Measurements from ENCODE around the gene GSTM2. TPM values are rescaled to one million over a fixed set of nuclear protein-coding genes. Genes with fewer than 3 reads are reported as not detected.
A peak's percentile ranks its signal among the peaks of the same experiment; 100 is the strongest.

GSTM2 gene
- total and polyA plus RNA-seq, 7 donors = 35.5 to 175 (median 61.8) TPM

DNA sequence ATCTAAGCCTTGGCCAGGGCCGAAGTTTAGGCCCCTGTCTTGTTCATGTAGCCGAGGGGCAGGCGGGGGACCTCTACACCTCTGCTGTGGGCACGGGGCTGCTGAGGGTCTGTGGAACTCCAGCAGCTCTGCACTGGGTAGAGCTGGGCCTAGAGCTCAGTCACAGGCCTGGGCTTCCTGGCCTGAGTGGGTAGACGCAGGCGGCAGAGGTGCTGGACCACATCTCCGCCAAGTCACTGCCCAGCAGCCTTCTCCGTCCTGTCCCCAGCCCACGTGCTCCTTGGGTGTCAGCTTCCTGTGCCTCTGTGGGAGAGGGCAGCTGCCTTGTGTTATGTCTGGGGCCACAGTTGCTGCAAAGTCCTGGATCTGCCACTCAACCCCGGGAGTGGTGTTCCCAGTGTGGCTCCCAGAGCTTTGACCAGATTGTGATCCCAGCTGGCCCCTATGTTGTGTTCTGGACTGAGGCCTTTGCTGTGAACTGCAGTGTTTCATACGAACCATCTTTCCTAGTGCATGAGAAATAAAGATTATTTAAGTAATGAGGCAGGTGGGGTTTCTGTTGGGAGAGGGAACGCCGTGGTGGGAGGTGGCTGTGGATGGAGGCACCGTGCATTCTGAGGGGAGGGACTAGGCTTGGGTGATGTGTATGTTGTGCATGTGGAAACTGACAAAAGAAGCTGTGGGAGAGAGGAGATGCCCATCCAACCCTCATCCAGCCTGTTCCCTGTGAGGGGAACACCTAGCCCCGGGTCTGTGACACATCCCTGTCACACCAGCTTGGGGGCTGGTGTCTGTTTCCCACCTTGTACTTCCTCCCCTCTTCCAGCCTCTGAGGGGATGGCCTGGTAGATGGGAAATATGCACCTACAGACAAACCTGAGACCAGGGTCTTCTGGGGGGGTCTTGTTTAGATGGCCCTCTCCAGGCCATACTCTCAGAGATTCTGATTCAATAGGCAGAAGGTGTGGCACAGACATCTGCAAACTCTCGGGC is 36.0 kb upstream of the GSTM2 start:
- intact Hi-C loops (cut with DNase I) = loop anchor here in 1 of 2 donors (5.0 kb wide), 1 partner anchor 85 kb away; the partner anchor contains the start of gene GNAI3
- peak in 3 of 4 donors; percentile 18 to 21 (median 18) for ATAC-seq
- Histone ChIP-seq H3K4me1 (no peaks in the 10 kb centered on the region), H3K9me3 (no peaks in the 10 kb centered on the region), H3K27ac (no peak overlapping the region), H3K27me3 (ENCODE audit: insufficient read depth in 3 of 3, low read length in 2 of 3) (no peaks in the 10 kb centered on the region), H3K4me3 (no peak overlapping the region), H3K36me3 (ENCODE audit: insufficient read depth in 1 of 2, low read depth in 1 of 2) (peaks cover 0 to 35% of the 10 kb centered on the region in 2 donors)
- TF ChIP-seq, protein P1, sequence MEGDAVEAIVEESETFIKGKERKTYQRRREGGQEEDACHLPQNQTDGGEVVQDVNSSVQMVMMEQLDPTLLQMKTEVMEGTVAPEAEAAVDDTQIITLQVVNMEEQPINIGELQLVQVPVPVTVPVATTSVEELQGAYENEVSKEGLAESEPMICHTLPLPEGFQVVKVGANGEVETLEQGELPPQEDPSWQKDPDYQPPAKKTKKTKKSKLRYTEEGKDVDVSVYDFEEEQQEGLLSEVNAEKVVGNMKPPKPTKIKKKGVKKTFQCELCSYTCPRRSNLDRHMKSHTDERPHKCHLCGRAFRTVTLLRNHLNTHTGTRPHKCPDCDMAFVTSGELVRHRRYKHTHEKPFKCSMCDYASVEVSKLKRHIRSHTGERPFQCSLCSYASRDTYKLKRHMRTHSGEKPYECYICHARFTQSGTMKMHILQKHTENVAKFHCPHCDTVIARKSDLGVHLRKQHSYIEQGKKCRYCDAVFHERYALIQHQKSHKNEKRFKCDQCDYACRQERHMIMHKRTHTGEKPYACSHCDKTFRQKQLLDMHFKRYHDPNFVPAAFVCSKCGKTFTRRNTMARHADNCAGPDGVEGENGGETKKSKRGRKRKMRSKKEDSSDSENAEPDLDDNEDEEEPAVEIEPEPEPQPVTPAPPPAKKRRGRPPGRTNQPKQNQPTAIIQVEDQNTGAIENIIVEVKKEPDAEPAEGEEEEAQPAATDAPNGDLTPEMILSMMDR (IDR thresholded peaks at IDR 0.05) = no peak
- 65 to 77% (median 68%) methylated on average over 15 to 16 of the region's 16 CpGs for WGBS, 3 donors
- DNase-seq = no peak

DNA sequence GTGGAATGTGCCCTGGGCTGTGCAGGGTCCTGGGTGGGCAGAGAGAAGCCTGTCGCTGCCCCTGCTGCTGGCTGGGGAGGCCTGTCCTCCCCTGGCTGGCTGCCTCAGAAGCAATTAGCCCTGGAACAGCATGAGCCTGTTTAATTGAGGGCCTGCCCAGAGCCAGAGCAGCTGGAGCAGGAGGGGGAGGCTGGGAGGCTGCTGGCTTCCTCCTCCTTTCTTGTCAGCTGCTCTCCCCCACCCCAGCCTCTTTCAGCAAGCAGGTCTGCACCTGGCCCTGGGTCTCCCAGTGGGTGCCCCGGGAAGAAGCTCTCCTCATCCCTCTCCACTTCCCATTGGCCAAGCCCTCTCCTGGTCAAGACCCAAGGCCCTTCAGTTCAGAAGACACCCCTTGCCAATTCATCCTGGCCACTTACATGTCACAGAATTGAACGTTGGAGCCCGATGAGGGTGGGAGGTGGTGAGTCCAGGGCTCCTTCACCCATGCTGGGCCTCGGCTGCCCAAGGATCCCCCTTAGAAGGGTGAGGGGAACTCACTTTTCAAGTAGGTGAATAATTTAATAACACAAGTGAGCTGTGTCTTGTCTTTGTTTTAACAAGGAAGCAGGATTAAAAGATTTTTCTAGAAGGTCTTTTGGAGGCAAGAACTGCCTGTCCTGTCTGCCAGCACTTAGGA is 35.0 kb upstream of the GSTM2 start:
- H3K4me1 ChIP-seq = no peaks in the 10 kb centered on the region
- intact Hi-C loops (cut with DNase I) = loop anchor here in 1 of 2 donors (5.0 kb wide), 1 partner anchor 86 kb away; the partner anchor contains the start of gene GNAI3
- peaks cover 0 to 25% of the 10 kb centered on the region in 2 donors for H3K36me3 ChIP-seq (ENCODE audit: insufficient read depth in 1 of 2, low read depth in 1 of 2)
- no peak overlapping the region for H3K4me3 ChIP-seq
- no peak for ATAC-seq
- H3K27me3 ChIP-seq (ENCODE audit: insufficient read depth in 3 of 3, low read length in 2 of 3) = no peaks in the 10 kb centered on the region
- no peak for DNase-seq
- 30 to 49% (median 30%) methylated on average over 5 of the region's 5 CpGs for WGBS, 3 donors
- TF ChIP-seq, protein P1 (IDR thresholded peaks at IDR 0.05) = no peak
- no peaks in the 10 kb centered on the region for H3K9me3 ChIP-seq
- H3K27ac ChIP-seq = no peak overlapping the region

DNA sequence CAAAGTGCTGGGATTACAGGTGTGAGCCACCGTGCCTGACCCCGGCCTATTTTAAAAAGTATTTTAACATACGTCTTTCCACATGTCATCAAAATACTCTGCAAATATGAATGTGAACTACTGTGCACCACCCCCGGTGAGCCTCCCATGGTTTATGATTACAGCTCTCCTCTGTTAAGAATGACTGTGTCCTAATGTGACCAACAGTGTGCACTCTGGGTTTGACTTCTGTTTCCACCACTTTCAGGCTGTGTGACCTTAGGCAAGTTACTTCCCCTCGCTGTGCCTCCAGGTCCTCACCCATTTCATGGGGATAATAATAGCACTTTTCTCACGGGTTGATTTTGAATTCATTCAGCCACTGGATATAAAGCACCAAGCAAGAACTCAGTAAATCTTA is 33.6 kb upstream of the GSTM2 start:
- H3K27me3 ChIP-seq (ENCODE audit: insufficient read depth in 3 of 3, low read length in 2 of 3) = no peaks in the 10 kb centered on the region
- H3K4me1 ChIP-seq = no peaks in the 10 kb centered on the region
- no peaks in the 10 kb centered on the region for H3K9me3 ChIP-seq
- peaks cover 0 to 12% of the 10 kb centered on the region in 2 donors for H3K36me3 ChIP-seq (ENCODE audit: insufficient read depth in 1 of 2, low read depth in 1 of 2)
- no peak for DNase-seq
- H3K27ac ChIP-seq = no peak overlapping the region
- no peak for ATAC-seq
- intact Hi-C loops (cut with DNase I) = loop anchor here in 1 of 2 donors (5.0 kb wide), 1 partner anchor 87 kb away; the partner anchor contains the start of gene GNAI3
- H3K4me3 ChIP-seq = no peak overlapping the region
- TF ChIP-seq, protein P1 (IDR thresholded peaks at IDR 0.05) = no peak
- WGBS, 3 donors = 79 to 85% (median 84%) methylated on average over 6 of the region's 6 CpGs

DNA sequence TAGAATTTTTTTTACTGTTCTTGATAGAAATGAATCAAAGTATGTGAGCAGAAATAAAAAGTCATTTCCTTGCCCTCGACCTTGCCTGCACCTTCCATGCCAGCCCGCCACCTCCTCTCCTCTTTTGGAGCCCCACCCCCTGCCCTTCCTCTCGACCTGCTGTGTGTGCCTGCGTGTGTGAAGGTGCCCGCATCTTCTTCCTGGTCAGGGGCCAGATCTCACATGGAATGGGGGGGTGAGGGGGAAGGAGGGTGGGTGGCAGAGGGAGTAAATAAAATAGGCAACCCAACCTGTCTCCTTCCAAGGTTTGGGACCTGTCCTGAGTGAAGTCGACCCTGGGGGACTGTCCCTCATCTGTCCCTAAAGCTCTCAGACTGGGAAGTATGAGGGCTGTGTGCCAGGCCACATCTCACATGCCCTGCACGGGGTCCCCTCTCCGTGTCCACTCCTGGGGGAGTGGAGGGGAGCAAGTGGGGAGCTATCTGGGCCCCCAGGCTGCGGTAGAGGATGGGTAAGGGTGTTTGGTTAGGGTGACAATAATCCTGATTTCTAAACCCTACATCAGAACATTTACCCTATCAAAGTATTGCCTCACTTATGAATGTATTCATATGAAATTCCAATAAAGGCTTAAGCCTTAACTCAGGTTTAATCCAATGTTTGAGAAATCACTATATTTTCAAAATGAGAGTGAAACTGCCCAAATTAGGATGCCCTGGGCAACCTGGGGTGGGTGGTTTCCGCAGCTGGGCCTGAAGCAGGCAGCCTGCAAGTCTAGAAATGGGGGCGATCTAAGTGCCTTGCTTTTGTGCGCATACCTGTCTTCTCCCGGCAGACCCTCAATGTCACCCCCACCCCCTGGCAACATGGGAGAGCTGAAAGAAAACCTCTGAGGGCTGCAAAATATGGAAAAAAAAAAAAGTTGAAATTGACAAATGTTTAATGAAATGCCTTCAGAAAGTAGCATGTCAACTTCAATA is 32.8 kb upstream of the GSTM2 start:
- Histone ChIP-seq H3K27me3 (ENCODE audit: insufficient read depth in 3 of 3, low read length in 2 of 3) (no peaks in the 10 kb centered on the region), H3K27ac (no peak overlapping the region), H3K4me3 (no peak overlapping the region), H3K4me1 (no peaks in the 10 kb centered on the region), H3K36me3 (ENCODE audit: insufficient read depth in 1 of 2, low read depth in 1 of 2) (peaks cover 0 to 8% of the 10 kb centered on the region in 2 donors), H3K9me3 (no peaks in the 10 kb centered on the region)
- intact Hi-C loops (cut with DNase I) = loop anchor here in 1 of 2 donors (5.0 kb wide), 2 partner anchors 88 to 347 kb away; partner anchors contain the start of genes AHCYL1 and GNAI3
- DNase-seq = no peak
- WGBS, 3 donors = 69 to 74% (median 69%) methylated on average over 13 of the region's 13 CpGs
- TF ChIP-seq, protein P1 (IDR thresholded peaks at IDR 0.05) = no peak
- ATAC-seq = no peak

All from psoas muscle (tissue), 8 donors.